ENCODE data around the gene OR11H12.
"Not testable (repeated sequence)": the region's sequence is repeated elsewhere in the genome, so short reads cannot be mapped to it uniquely, and the experiment has no call there.

DNA sequence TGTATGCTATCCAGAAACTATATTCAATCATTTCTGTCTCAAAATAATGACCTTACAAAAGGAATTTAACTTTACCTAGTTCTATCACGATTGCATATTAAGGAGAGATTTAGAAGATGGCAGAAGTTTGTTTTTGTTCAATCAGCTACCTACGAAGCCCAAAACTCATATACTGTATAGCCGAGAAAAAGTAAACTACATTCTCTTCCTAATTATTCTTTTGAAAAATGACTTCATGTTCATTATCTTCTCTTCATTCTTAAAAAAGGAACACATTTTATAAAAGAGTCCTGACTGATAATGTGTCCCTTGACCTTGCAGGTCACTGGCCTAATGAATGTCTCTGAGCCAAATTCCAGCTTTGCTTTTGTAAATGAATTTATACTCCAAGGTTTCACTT lies at the start of gene OR11H12:
- not testable (repeated sequence) for TF ChIP-seq POLR2AphosphoS5, POLR2A (IDR thresholded peaks at IDR 0.05)
- TF ChIP-seq, protein P1, sequence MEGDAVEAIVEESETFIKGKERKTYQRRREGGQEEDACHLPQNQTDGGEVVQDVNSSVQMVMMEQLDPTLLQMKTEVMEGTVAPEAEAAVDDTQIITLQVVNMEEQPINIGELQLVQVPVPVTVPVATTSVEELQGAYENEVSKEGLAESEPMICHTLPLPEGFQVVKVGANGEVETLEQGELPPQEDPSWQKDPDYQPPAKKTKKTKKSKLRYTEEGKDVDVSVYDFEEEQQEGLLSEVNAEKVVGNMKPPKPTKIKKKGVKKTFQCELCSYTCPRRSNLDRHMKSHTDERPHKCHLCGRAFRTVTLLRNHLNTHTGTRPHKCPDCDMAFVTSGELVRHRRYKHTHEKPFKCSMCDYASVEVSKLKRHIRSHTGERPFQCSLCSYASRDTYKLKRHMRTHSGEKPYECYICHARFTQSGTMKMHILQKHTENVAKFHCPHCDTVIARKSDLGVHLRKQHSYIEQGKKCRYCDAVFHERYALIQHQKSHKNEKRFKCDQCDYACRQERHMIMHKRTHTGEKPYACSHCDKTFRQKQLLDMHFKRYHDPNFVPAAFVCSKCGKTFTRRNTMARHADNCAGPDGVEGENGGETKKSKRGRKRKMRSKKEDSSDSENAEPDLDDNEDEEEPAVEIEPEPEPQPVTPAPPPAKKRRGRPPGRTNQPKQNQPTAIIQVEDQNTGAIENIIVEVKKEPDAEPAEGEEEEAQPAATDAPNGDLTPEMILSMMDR (IDR thresholded peaks at IDR 0.05) = not testable (repeated sequence)

Data from suprapubic skin (tissue), 4 donors.